PC-9 (cell line): ENCODE results near the gene ALPK3. TPM values are rescaled to one million over a fixed set of nuclear protein-coding genes. Genes with fewer than 3 reads are reported as not detected.

Experiments
- BruUV-seq: library from RNA; stranded (reverse); fragments of 400-500 nt; replicated peaks from 2 replicates; lab custom pipeline; 2021; lab: Mats Ljungman, UMichigan
- CTCF ChIA-PET: fragments of 300-600 bp; sonication (Branson Sonifier 250); formaldehyde crosslinking; loops from one replicate; lab custom pipeline; 2022; ENCODE audit warnings: antibody characterized with exemption; lab: Charles Lee
- POLR2A ChIA-PET: fragments of 300-600 bp; sonication (Branson Sonifier 250); formaldehyde crosslinking; loops from one replicate; lab custom pipeline; 2022; ENCODE audit warnings: antibody characterized with exemption; ENCODE audit not compliant: unreplicated experiment; lab: Charles Lee
- DNase-seq, 2 experiments: peaks; one replicate each; pipeline versions ENCODE4 v3.0.0 to v3.0.0-alpha.2; 2015 to 2022; ENCODE audit warnings: mixed read lengths in 1 of 2
- H2AFZ ChIP-seq: fragments of 200-600 bp; sonication (generic); 2 replicates; pipeline ENCODE4 v1.8.1; 2017; ENCODE audit warnings: antibody characterized with exemption
- H3F3A ChIP-seq: fragments of 200-600 bp; sonication (generic); 2 replicates; pipeline ENCODE4 v1.8.1; 2017; ENCODE audit warnings: antibody characterized with exemption, mild to moderate bottlenecking, low read depth; ENCODE audit not compliant: insufficient read depth
- H3K27ac ChIP-seq: fragments of 200-600 bp; sonication (generic); 2 replicates; pipeline ENCODE4 v1.6.1; 2016; ENCODE audit warnings: mixed run types
- H3K27me3 ChIP-seq: fragments of 200-600 bp; sonication (generic); 2 replicates; pipeline ENCODE4 v1.6.1; 2016; ENCODE audit warnings: low read depth, mixed run types; ENCODE audit not compliant: insufficient read depth
- H3K36me3 ChIP-seq: fragments of 200-600 bp; sonication (generic); 2 replicates; pipeline ENCODE4 v1.6.1; 2016; ENCODE audit warnings: low read depth, mixed run types
- H3K4me1 ChIP-seq: fragments of 200-600 bp; sonication (generic); replicated peaks from 2 replicates; pipeline ENCODE4 v1.6.1; 2016; ENCODE audit warnings: mixed run types; ENCODE audit not compliant: insufficient read depth
- H3K4me2 ChIP-seq: fragments of 200-600 bp; sonication (generic); 2 replicates; pipeline ENCODE4 v1.6.1; 2017; ENCODE audit warnings: mixed run types
- H3K4me3 ChIP-seq: fragments of 200-600 bp; sonication (generic); 2 replicates; pipeline ENCODE4 v1.6.1; 2016; ENCODE audit warnings: mixed run types
- H3K79me2 ChIP-seq: fragments of 200-600 bp; sonication (generic); 2 replicates; pipeline ENCODE4 v1.6.1; 2017; ENCODE audit warnings: low read depth, mixed run types
- H3K9me2 ChIP-seq: fragments of 200-600 bp; sonication (generic); 2 replicates; pipeline ENCODE4 v1.8.1; 2017; ENCODE audit warnings: mild to moderate bottlenecking; ENCODE audit not compliant: insufficient read depth
- H3K9me3 ChIP-seq: fragments of 200-600 bp; sonication (generic); 2 replicates; pipeline ENCODE4 v1.8.1; 2016; ENCODE audit warnings: low read depth; ENCODE audit not compliant: insufficient read depth
- H4K20me1 ChIP-seq: fragments of 200-600 bp; sonication (generic); 2 replicates; pipeline ENCODE4 v1.8.1; 2017; ENCODE audit not compliant: insufficient read depth
- EZH2 ChIP-seq: fragments of 200-600 bp; sonication (generic); IDR thresholded peaks from 2 replicates; pipeline ENCODE4 v1.8.0; 2017; ENCODE audit warnings: antibody characterized with exemption, low read depth
- intact Hi-C: fragments of 100-400 bp; cut with micrococcal nuclease; formaldehyde crosslinking; loops from one replicate; pipeline ENCODE4 v1.10.0; 2022; ENCODE audit not compliant: unreplicated experiment
- total RNA-seq: library from RNA; stranded (reverse); gene quantifications from 2 replicates; pipeline ENCODE4 v1.2.3, GENCODE V29; 2021
- TF ChIP-seq, protein P1 (sequence below): fragments of 200-600 bp; sonication (generic); conservative IDR thresholded peaks from 2 replicates; pipeline ENCODE4 v1.6.1; 2017; ENCODE audit warnings: mixed run types, antibody characterized with exemption, mild to moderate bottlenecking, moderate library complexity

Gene ALPK3
- total RNA-seq, 1 experiment from 2014 or later = 8.1 TPM

DNA sequence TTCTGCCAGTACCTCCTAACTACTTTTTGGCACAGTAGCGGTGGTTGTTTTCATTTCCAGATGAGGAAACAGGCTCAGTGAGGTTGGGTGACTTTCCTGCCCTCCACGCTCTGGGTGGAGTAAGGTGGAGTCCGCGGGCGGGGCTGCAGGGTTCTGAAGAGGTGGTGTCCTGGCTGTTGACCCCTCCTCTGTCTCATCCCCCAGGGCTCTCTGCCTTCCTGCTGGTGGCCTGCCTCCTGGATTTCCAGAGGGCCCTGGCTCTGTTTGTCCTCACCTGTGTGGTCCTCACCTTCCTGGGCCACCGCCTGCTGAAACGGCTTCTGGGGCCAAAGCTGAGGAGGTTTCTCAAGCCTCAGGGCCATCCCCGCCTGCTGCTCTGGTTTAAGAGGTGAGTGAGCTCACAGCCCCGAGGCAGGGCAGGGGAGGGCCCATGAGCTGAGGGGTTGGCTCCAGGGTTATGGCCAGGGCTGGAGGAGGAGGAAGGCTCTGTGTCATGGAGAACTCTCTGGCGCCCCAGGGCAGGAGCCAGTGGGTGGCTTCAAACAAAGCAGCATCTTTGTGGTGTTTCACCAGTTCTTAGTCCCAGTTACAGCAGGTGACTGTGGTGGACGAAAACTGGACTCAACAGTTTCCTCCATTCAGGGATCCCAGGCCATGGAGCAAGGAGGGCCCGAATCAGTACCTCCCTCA is 77.7 kb downstream of the ALPK3 start:
- intact Hi-C loops = no loop called here

DNA sequence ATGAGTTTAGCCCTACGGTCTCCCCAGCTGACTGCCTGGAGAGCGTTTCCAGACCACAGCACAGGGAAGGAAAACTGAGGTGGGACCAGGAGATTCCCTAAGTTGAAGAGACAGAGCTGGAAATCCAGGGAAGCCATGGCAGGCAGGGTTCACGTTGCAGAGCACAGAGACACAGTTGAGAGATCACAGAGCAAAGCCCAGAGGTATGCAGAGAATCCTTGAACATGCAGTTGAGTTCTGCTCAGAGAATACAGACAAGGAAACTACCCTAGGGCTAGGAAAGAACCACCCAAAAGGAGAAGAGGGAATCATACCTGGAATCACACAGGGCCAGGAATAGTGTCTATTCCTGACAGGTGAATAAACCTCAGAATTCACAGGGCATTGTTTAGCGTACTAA is 81.6 kb downstream of the ALPK3 start:
- Histone ChIP-seq H4K20me1 (no peaks in the 10 kb centered on the region), H3K36me3 (no peaks in the 10 kb centered on the region), H3K79me2 (no peaks in the 10 kb centered on the region), H2AFZ (no peak overlapping the region), H3K9me2 (no peaks in the 10 kb centered on the region), H3K27ac (no peak overlapping the region), H3K4me2 (no peak overlapping the region), H3K27me3 (no peaks in the 10 kb centered on the region), H3F3A (peaks cover 21% of the 10 kb centered on the region), H3K4me1 (peaks cover 21% of the 10 kb centered on the region), H3K4me3 (no peak overlapping the region), H3K9me3 (0 out of 2 replicates have a peak, but pooled peaks cover 4% of the 10 kb centered on the region)
- DNase-seq = no peak
- intact Hi-C loops = no loop called here
- BruUV-seq = no TSS peak
- TF ChIP-seq, protein P1, sequence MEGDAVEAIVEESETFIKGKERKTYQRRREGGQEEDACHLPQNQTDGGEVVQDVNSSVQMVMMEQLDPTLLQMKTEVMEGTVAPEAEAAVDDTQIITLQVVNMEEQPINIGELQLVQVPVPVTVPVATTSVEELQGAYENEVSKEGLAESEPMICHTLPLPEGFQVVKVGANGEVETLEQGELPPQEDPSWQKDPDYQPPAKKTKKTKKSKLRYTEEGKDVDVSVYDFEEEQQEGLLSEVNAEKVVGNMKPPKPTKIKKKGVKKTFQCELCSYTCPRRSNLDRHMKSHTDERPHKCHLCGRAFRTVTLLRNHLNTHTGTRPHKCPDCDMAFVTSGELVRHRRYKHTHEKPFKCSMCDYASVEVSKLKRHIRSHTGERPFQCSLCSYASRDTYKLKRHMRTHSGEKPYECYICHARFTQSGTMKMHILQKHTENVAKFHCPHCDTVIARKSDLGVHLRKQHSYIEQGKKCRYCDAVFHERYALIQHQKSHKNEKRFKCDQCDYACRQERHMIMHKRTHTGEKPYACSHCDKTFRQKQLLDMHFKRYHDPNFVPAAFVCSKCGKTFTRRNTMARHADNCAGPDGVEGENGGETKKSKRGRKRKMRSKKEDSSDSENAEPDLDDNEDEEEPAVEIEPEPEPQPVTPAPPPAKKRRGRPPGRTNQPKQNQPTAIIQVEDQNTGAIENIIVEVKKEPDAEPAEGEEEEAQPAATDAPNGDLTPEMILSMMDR = no peak
- no peak for TF ChIP-seq EZH2
- ChIA-PET POLR2A (no interaction called here), CTCF (no interaction called here)

More for the DNA sequence above, 77.7 kb downstream of the ALPK3 start:
- BruUV-seq = no TSS peak
- Histone ChIP-seq H3K9me2 (no peaks in the 10 kb centered on the region), H3K4me1 (peaks cover 32% of the 10 kb centered on the region), H2AFZ (peak overlapping the region; percentile 74), H3K27ac (peak overlapping the region; percentile 72), H3K79me2 (no peaks in the 10 kb centered on the region), H3K4me3 (peak overlapping the region; percentile 44; the same call in 1 of the 2 replicates), H3K4me2 (peak overlapping the region; percentile 71), H3K36me3 (no peaks in the 10 kb centered on the region), H3K27me3 (no peaks in the 10 kb centered on the region), H3F3A (peaks cover 25% of the 10 kb centered on the region), H4K20me1 (no peaks in the 10 kb centered on the region), H3K9me3 (0 out of 2 replicates have a peak, but pooled peaks cover 4% of the 10 kb centered on the region)
- ChIA-PET POLR2A (interaction anchor here (0.5 kb wide), 1 partner anchor 168 kb away, joined by 3 read pairs; no protein-coding TSS in a partner anchor), CTCF (no interaction called here)
- DNase-seq = peak; percentile 76 to 94
- no peak for TF ChIP-seq EZH2
- TF ChIP-seq, protein P1 = no peak

DNA sequence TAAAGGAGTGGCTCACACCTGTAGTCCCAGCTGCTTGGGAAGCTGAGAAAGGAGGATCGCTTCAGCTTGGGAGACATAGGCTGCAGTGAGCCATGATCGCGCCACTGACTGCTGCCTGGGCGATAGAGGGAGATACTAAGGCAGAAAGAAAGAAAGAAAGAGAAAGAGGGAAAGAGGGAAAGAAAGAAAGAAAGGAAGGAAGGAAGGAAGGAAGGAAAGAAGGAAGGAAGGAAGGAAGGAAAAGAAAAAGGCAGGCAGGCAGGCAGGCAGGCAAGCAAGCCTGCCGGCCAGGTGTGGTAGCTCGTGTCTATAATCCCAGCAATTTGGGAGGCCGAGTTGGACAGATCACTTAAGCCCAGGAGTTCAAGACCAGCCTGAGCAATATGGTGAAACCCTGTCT is 82.6 kb downstream of the ALPK3 start:
- no peaks in the 10 kb centered on the region for H4K20me1 ChIP-seq
- H3K36me3 ChIP-seq = no peaks in the 10 kb centered on the region
- H3F3A ChIP-seq = peaks cover 11% of the 10 kb centered on the region
- POLR2A ChIA-PET = no interaction called here
- no peak overlapping the region for H3K4me2 ChIP-seq
- intact Hi-C loops = no loop called here
- H2AFZ ChIP-seq = no peak overlapping the region
- no peak for TF ChIP-seq EZH2
- TF ChIP-seq, protein P1 = no peak
- peaks cover 11% of the 10 kb centered on the region for H3K4me1 ChIP-seq
- no peak for DNase-seq
- no peaks in the 10 kb centered on the region for H3K27me3 ChIP-seq
- H3K4me3 ChIP-seq = no peak overlapping the region
- 0 out of 2 replicates have a peak, but pooled peaks cover 4% of the 10 kb centered on the region for H3K9me3 ChIP-seq
- no peaks in the 10 kb centered on the region for H3K79me2 ChIP-seq
- no peak overlapping the region for H3K27ac ChIP-seq
- CTCF ChIA-PET = no interaction called here
- BruUV-seq = no TSS peak
- no peaks in the 10 kb centered on the region for H3K9me2 ChIP-seq
